GM18519 (cell line): ENCODE measurements around the gene TCAIM.

Experiments
- ATAC-seq: cut with Tn5 transposase; IDR thresholded peaks from one replicate; pipeline ENCODE4 v1.9.1; 2021; ENCODE audit warnings: mild to moderate bottlenecking, moderate library complexity; ENCODE audit not compliant: unreplicated experiment, low FRiP score

The TCAIM gene, protein sequence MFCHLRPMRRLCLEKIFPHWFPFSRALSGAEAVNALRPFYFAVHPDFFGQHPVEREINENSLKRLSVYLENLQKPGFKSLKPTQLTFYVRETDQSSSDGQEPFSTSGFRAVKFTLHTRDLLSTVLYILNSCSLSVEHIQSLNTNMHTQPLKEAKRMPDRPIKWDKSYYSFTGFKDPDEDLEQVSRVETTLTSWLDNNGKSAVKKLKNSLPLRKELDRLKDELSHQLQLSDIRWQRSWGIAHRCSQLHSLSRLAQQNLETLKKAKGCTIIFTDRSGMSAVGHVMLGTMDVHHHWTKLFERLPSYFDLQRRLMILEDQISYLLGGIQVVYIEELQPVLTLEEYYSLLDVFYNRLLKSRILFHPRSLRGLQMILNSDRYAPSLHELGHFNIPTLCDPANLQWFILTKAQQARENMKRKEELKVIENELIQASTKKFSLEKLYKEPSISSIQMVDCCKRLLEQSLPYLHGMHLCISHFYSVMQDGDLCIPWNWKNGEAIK

DNA sequence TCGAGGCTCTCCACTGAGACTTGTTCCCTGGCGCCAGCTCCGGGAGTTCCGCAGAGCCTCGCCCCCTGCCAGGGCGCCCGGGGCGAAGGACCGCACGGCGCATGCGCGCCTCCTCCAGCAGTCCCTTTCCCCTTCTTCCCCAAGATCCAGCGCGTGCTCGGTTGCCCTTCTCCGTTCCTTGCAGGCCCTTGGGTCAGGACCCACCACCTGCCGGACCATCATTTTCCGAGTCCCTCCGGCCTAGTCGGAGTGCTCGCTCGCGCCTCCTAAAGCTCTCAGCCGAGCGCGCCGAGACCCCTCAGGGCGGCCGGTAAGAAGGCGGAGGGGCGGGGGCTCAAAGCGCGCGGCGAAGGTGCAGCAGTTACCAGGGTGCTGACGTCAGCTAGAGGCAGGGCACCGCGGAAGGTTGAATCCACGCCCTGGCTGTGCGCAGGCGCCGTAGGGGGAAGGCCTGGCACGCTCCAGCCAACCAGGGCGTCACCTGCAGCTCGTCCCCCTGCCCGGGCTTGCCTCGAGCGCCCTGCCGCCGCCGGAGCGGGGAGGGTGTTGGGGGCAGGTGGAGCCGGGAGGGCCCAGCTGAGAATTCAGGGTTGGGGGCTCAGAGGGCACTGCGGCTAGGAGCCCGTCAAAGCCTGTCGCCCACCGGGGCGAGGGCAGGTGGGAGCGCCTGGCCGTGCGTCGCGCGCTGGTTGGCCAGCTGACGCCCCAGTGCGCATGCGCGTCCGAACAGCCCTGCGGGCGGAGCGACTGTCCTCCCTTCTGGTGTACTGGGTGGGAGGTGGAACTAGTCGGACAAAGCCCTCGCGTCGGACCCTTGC is at the start of gene TCAIM:
TCAIM (plus strand) TSS at position 757 of the 818 bp plus-strand sequence. CDS start 16,017 bp downstream, outside the sequence.
- peak; percentile 75 for ATAC-seq

DNA sequence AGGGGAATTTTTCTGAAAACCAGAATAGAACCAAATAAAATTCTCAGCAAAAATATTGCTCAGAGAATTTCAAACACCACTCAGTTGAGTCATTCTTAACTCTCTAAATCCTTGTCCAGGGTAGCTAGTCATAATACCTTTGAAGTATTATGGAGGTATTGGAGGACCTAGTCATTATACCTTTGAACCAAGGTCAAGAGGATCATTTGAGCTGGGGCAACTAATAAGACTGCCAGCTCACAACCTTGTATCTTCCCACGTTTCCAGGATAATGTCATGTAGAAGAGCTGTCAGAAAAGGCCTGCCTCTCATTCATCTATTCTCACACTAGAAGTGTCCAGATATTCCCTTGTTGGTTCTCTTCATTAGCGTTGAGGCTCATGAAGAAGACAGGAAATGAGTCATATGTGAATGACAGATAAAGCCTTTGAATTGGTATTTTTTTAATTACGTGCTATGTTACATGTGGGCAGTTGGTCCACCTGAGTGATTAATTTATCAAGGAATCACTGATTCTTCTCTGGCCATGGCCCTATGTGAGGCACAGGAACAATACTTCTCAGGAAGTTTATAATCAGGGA is 48.6 kb upstream of the TCAIM start:
- ATAC-seq = no peak

DNA sequence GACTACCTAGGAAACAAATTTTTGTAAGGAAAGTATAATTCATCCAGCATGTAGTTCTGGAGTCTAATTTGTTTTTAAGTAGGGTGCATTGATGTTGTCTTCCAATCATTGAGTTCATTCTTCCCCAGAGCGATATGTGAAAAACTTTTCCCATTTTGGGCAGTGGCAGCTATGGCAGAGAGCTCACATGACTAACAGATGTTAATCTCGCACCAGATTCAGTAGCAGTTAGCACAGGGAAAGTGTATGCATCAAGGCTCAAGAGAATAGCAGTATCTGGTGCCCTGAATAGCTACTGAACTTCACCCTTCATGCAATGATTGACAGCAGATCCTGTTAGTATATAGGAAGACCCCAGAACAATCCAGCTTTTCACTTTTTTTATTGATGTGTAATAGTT is 46.3 kb upstream of the TCAIM start:
- ATAC-seq = no peak

DNA sequence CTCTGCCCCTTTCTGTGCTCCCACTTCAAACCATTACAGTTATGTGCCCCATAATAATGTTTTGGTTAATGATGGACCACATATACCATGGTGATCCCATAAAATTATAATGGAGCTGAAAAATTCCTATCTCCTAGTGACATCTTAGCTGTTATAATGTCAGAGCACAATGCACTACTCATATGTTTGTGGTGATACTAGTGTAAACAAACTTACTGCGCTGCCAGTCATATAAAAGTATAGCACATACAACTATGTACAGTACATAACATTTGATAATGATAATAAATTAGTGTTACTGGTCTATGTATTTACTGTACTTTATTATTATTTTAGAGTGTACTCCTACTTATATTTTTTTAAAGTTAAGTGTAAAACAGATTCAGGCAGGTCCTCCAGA is 45.6 kb upstream of the TCAIM start:
- no peak for ATAC-seq

DNA sequence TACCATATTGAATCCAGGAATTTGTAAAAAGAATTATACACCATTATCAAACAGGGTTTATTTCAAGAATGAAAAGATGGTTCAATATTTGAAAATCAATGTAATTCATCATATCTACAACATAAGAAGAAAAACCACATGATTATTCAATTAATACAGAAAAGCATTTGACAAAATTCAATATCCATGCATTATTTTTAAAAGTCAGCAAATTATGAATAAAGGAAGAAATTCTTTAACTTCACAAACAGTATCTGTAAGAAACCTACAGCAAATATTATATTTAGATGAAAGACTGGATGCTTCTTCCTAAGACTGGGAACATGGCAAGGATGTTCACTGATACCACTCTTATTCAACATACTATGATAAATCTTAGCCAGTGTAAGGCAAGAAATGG is 41.3 kb upstream of the TCAIM start:
- no peak for ATAC-seq

DNA sequence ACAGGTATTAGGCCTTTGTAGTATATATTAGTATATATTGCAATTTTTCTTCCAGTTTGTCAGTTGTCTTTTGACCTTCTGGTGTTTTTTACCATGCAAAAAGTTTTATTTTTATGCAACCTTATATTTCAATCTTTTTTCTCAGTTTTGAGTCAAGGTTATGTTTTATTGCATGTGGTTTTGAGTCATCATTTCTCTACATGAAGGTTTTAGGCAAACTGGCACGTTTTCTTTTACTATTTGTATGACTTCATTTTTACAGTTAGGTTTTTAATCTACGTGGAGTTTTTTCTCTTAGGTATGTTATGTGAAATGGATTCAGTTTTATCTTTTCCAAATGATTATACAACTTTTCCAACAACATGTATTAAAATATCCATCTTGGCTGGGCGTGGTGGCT is 36.8 kb upstream of the TCAIM start:
- ATAC-seq = no peak

DNA sequence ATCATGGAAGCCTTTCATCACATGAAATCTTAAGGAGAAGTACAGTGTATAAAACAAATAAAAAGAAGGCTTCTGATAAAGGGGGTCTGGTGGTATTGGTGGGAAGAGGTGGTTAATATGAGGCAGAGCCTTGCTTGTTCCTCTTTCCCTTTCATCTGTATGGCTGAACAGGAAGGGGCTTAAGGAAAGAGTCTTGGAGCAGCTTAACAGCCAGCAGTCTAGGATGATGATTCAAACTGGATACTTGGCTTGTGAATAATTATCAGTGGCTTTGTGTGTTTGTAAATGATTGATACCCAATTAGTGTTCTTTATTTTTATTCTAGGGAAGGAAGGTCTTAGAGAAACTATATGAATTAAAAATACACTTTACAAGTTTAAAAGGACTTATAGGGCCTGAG is 29.1 kb upstream of the TCAIM start:
- ATAC-seq = no peak

DNA sequence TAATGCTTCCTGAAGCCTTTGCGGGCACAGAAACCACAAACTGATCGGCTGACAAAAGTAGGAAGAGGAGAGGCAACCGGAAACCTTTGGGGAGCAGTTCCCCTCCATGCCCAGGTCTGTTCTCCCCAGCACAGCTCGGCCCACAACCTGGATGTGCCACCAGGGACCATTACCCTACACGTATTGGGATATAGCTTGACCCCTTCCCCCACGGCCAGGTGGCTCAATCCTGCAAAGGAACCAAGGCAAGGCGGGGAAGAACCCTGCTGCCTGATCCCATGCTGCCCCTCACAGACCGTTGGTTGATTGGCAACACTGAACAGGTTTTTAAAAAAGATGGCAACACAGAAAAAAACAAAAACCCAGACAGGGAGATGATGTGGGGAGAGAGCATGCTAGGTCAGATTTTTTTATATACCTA is 19.7 kb upstream of the TCAIM start:
- no peak for ATAC-seq

DNA sequence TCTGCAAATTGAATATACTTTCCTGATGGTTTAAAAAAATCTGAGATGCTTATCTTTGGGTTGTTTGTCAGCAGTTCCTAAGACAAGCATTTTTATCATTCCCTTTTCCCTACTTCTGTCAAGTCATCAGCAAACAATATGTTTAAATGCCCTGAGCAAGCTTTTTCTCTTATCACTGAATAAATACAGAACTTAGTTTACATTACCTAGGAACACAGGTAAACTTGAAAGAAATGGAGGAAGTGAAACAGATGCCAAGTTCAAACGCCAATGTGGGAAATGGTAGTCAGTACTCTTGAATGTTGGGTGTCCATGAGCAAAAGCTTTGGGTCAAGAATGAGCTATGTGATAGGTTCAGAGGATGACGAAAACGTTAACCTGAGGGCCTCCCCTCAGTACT is 17.2 kb upstream of the TCAIM start:
- no peak for ATAC-seq

DNA sequence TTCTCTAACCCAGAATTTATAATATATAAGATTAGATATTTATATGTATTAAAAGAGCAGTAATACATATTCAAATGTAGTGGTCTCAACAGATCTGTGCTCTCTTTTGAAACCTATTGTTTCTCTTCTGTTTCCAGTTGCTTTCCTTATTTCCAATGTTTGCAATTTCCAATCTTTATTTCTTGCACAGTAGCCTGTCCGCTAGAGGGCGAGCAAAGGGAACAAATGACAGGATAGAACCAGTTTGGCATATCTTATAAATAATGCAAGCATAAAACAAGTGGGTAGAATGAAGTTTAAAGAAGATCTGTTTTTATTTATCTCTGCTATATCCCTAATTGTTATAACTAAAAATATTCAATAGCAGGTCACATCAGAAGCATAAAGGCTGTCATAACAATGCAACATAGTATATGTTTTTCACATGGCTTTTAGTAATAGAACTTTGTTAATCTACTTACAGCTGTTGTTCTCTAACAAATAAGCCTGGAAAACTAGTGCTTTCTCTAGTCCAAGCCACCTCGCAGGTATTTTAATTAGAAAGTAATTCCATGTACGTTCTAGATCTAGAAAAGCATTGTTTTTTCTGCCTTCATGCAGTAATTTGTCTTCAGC is 15.1 kb upstream of the TCAIM start:
- ATAC-seq = no peak

DNA sequence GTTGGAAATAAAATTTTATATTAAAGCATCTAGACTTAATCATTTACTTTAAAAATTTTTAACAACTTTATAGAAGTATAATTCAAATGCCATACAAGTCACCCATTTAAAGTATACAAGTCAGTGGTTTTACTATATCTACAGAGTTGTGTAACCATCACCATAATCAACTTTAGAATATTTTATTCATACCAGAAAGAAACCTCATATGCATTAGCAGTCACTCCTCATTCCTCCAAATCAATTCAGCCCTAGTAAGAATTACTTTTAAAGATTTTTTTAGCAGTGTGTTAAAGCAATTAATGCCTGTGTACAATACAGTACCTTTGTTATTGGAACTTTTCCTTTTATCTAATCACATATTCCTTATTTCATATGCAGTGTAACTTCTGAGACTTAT is 14.0 kb upstream of the TCAIM start:
- no peak for ATAC-seq

DNA sequence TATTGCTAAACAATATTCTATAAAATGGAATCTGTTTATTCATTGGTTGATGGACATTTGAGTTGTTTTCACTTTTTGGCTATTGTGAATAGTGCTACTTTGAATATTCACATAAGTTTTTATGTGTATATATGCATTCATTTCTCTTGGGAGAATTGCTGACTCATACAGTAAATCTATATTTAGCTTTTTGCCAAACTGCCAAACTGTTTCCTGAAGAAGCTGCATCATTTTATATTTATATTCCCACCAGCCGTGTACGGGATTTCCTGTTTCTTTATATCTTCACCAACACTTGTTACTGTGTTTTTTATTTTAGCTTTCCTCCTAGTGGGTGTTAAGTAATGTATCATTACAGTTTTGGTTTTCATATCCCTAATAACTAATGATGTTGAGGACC is 12.5 kb upstream of the TCAIM start:
- no peak for ATAC-seq

DNA sequence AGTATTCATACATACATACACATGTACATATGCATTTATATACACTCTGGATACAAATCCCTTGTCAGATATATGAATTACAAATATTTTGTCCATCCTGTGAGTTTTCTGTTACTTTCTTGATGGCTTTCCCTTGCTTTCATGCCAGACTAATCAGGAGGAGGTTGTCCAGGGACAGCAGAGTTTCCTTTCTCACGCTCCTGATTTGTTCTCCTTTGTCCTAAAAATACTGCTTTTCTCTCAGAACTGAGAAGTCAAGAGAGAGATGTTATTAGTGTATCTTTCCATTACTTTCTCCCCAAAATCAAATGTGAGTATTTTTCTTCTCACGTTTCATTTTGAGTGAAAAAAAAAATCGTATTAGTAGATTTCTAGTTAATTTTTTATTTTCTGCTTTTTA is 12.1 kb upstream of the TCAIM start:
- ATAC-seq = no peak

DNA sequence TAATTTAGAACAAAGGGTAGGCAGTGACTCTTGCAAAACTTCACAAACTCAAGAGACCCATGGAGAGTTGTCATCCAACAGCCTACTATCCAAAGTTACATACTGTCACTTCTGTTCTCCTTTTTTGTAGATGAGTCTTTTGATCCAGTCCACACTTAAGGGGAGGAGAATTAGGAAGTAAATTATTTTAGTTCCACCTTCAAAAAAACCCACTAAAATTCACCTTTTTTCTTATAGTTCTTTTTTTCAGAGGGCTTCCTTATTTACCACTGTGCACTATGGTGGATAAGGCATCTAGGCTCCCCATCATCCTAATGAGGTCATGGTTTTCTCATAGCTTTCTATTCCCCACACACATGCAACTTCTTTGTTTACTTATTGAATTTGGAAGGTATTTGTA is 8.6 kb upstream of the TCAIM start:
- ATAC-seq = no peak

DNA sequence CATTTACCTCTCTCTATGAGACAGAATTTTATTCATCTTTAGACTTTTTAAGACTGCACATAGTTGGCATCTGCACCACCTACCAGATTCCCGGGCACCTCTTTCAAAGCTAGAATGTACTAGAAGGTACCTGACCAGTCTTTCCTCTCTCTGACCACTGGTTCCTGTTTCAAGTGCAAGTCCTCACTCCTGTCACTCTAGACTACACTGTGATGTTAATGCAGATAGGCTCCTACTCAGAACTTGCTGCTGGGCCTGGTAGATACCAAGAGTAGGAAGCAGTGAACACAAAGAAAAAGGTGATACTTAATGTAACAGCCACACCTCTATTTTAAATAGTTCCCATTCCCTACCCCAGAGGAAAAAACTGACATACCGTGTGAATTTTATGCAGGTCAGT is 8.1 kb upstream of the TCAIM start:
- ATAC-seq = no peak

DNA sequence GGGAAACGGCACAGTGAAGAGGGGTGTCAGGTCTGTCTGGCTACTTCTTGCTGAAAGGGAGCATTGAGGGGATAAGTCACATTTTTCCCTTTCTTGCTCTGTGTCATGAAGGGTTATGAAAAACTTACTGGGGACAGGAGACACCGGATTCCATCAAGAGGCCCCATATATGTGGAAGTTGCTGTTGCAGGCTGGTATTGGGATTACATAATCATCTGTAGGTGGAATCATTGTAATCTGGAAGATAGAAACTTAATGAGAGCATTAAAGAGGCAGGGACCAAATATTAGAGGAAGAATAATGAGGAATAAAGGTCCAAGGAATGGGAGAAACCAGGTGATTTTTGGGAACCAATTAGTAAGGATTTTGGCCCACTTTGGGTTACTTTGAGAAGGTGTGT is 4.2 kb upstream of the TCAIM start:
- no peak for ATAC-seq

DNA sequence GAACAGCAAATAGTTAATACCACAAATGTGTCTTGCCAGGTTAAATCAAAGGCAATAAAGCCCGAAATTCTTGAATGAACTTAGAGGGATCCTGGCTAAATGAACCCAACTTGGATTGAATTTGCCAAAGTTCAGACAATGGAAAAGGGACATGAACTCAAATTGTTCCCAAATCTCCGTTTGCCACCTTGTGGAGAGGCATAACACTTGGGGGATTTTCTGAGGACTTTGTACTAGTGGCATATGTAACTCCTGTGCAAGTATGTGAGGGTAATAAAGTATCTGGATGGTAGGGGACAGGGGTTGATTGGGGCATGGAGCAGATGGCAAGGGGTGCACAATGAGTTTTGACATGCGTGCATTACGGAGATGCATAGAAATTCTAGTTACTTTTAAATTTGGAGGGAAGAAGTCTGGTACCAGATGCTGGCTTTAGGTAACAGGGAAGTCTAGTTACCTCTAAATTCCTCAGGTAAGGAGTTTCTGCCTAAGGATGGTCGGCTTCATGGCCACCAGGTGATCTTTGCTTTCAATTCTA is 1.2 kb upstream of the TCAIM start:
- ATAC-seq = no peak

DNA sequence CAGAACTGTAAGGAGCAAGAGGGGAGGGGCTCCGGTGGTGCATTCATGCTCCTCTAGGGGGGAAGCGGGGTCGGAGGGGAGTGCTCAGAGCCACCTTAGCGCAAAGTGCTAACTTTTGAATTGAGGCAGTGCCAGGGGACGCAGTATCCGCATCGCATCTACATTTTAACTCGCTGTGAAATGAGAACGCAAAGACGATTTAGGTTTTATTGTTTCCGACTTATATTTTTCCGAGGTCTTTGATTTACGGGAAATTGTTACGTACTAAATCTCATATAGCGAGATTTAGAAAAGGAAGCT is 212 bp downstream of the TCAIM start:
- no peak for ATAC-seq

DNA sequence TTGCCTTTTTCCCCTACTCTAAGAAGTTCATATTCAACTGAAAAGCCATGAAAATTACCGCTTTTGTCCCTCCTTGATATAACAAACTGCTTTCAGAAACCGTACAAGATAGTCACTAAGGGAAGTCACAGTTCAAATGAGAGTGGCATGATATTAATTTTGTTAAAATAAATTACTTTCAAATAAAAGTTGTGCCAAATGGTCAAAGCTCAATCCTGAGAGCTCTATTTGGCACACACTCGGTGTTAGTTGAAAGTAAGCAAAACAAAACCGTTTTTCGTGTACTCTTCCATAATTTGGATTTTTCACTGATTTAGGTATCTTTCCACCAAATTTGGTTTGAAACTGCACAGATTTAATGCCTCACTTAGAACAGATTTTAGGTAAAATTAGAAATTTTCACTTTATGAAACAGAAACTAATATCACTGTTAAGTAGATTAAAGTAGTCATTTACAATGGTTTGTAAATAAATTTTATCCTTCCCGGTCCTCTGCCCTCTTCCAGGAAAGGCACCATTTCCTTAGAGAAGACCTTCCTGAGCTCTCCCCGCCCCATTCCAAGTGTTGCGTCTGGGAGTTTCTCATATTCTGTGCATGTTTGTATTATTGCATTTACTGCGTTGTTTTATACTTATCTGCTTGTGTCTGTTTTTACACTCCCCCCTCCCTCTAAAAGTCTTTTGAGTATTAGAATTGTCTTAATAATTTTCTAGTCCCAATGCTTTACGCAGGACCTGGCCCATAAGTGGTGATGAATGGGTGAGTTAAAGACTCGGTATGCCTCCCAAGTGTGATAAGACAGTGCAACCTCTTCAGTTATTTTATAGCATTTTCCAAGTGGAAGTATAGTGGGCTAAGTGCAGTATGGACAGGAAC is 853 bp downstream of the TCAIM start:
- ATAC-seq = no peak

DNA sequence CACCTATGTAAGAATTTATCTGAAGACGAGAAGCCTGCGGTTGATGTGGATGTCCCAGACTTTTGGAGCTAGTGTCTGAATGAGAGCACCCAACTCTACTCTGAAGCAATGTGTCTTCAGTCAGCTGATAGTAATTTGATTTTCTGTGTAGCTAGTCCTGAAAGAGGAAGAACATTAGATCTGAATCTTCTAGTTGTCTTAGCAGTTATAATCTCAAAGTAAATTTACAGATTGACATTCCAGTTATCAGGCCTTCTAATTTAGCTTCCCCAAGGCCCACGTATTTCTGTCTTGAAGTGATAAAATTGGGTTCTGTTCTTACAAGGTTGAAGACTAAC is 1.5 kb downstream of the TCAIM start:
- ATAC-seq = no peak
